ENCODE data around the gene ASTN2. TPM values are rescaled to one million over a fixed set of nuclear protein-coding genes. Genes with fewer than 3 reads are reported as not detected.

ASTN2 gene
- total RNA-seq, 2 experiments from 2014 or later, result 1.7 to 4.2 TPM

DNA sequence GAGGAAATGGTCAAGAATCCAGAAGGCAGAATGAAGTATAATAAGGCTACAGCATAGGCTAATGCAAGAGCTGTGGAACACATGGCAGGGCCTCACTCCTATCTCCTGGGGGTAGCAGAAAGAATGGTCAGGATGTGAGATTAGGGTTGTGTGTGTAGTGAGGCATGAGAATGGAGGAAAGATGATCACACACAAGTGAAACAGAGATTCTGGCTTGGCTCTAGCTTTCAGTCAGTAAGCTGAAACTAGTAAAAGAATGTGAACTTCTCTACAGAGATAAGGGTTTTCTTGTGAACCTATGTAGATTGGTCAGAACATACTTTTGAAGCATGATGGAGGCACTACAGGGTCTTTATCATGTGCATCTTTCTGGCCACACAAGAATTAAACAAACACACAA, 298.8 kb downstream of the ASTN2 start:
- Histone ChIP-seq H3K4me2 (ENCODE audit: low read length) (no peak overlapping the region), H2AFZ (ENCODE audit: low read length) (no peak overlapping the region), H3K27ac (ENCODE audit: low read depth, low read length, poor library complexity, severe bottlenecking) (no peak overlapping the region), H3K4me1 (ENCODE audit: insufficient read depth, low read length, poor library complexity, severe bottlenecking) (no peaks in the 10 kb centered on the region), H3K79me2 (ENCODE audit: insufficient read depth, low read depth, low read length) (no peaks in the 10 kb centered on the region), H3K4me3 (ENCODE audit: low read depth, low read length, poor library complexity, severe bottlenecking) (no peak overlapping the region), H3K9me2 (ENCODE audit: insufficient read depth, low read length) (no peaks in the 10 kb centered on the region), H4K20me1 (ENCODE audit: insufficient read depth, low read length) (no peaks in the 10 kb centered on the region), H3K9me3 (ENCODE audit: low read length) (no peaks in the 10 kb centered on the region), H3K36me3 (ENCODE audit: insufficient read depth, low read length) (no peaks in the 10 kb centered on the region)
- ChIA-PET POLR2A (interaction anchor here (0.5 to 1.2 kb wide), 3 partner anchors 11 to 288 kb away, joined by 3 read pairs; no protein-coding TSS in a partner anchor), CTCF (ENCODE audit: unreplicated experiment) (no interaction called here)
- intact Hi-C loops (cut with micrococcal nuclease; ENCODE audit: unreplicated experiment), result no loop called here
- BruUV-seq (replicated peaks), result no TSS peak
- TF ChIP-seq CTCF (conservative IDR thresholded peaks at IDR 0.05; ENCODE audit: low read length) (no peak), EZH2phosphoT487 (IDR thresholded peaks at IDR 0.05; ENCODE audit: borderline replicate concordance, low read depth, low read length) (no peak)
- DNase-seq (ENCODE audit: low spot score), result no peak

DNA sequence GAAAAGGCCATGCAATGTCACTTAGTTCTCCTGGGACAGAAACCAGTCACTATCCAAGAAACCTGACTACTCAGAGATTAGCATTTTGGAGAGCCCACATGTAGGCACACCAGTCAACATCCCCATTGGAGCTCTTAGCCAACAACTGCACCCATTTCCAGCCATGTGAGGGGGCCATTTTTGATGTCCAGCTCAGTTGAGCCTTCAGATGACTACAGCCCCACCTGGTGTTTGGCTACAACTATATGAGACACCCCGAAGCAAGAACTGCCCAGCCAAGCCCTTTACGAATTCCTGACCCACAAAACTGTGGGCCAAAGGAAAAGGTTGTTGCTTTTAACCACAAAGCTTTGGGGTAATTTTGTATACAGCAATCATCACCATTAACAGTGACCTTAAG, 300.1 kb downstream of the ASTN2 start:
- CTCF ChIA-PET (ENCODE audit: unreplicated experiment), result interaction anchor here (0.9 kb wide), 1 partner anchor 105 kb away, joined by 3 read pairs; no protein-coding TSS in a partner anchor
- no peak overlapping the region for H3K4me3 ChIP-seq (ENCODE audit: low read depth, low read length, poor library complexity, severe bottlenecking)

More for the DNA sequence above, 300.1 kb downstream of the ASTN2 start:
- Histone ChIP-seq H3K27ac (ENCODE audit: low read depth, low read length, poor library complexity, severe bottlenecking) (no peak overlapping the region), H3K9me2 (ENCODE audit: insufficient read depth, low read length) (no peaks in the 10 kb centered on the region), H3K4me1 (ENCODE audit: insufficient read depth, low read length, poor library complexity, severe bottlenecking) (no peaks in the 10 kb centered on the region), H3K4me2 (ENCODE audit: low read length) (no peak overlapping the region), H3K9me3 (ENCODE audit: low read length) (no peaks in the 10 kb centered on the region), H4K20me1 (ENCODE audit: insufficient read depth, low read length) (no peaks in the 10 kb centered on the region), H2AFZ (ENCODE audit: low read length) (no peak overlapping the region), H3K79me2 (ENCODE audit: insufficient read depth, low read depth, low read length) (no peaks in the 10 kb centered on the region), H3K36me3 (ENCODE audit: insufficient read depth, low read length) (no peaks in the 10 kb centered on the region)
- POLR2A ChIA-PET, result no interaction called here
- no peak for DNase-seq (ENCODE audit: low spot score)
- TF ChIP-seq EZH2phosphoT487 (IDR thresholded peaks at IDR 0.05; ENCODE audit: borderline replicate concordance, low read depth, low read length) (no peak), CTCF (conservative IDR thresholded peaks at IDR 0.05; ENCODE audit: low read length) (no peak)
- no TSS peak for BruUV-seq (replicated peaks)
- intact Hi-C loops (cut with micrococcal nuclease; ENCODE audit: unreplicated experiment), result no loop called here
